ENCODE measurements around the gene KNDC1. TPM values are rescaled to one million over a fixed set of nuclear protein-coding genes. Genes with fewer than 3 reads are reported as not detected.
"Not testable (repeated sequence)": the region's sequence is repeated elsewhere in the genome, so short reads cannot be mapped to it uniquely, and the experiment has no call there.

KNDC1 gene
- total RNA-seq = under 1 TPM; 0.05 to 0.36 TPM

- no peak for DNase-seq (ENCODE audit: low spot score)
- Mint-ChIP-seq H3K4me1 (ENCODE audit: low read depth in 2 of 2) (no peaks in the 10 kb centered on the region), H3K36me3 (no peaks in the 10 kb centered on the region), H3K4me3 (peak within 1 kb of the TSS; percentile 48), H3K27me3 (peaks cover 0 to 6% of the 10 kb centered on the region in 2 donors), H3K27ac (no peak within 1 kb of the TSS), H3K9me3 (no peaks in the 10 kb centered on the region)
- ATAC-seq = peak; percentile 76 to 78
Measured at GRCh38 chr10:133159950-133160825, at the start of gene KNDC1. Gene KNDC1 (plus strand): TSS chr10:133160219. CDS start chr10:133160468, 249 bp downstream.

GRCh38 chr10:133110609-133111275, 49.3 kb upstream of the KNDC1 start:
- DNase-seq (ENCODE audit: low spot score) (no peak), ATAC-seq (no peak)
- H3K36me3 Mint-ChIP-seq = peaks cover 12% of the 10 kb centered on the region
- H3K27me3 Mint-ChIP-seq = peaks cover 0 to 5% of the 10 kb centered on the region in 2 donors
- H3K4me1 Mint-ChIP-seq (ENCODE audit: low read depth in 2 of 2) = peaks cover 0 to 7% of the 10 kb centered on the region in 2 donors
- no peak overlapping the region for H3K4me3 Mint-ChIP-seq
- peaks cover 10% of the 10 kb centered on the region for H3K9me3 Mint-ChIP-seq
- no peak overlapping the region for H3K27ac Mint-ChIP-seq

GRCh38 chr10:133111640-133112039, 48.4 kb upstream of the KNDC1 start:
- not testable (repeated sequence) for H3K4me3 Mint-ChIP-seq; H3K4me1 Mint-ChIP-seq (ENCODE audit: low read depth in 2 of 2); H3K27me3 Mint-ChIP-seq; DNase-seq (ENCODE audit: low spot score); ATAC-seq; H3K27ac Mint-ChIP-seq
- H3K9me3 Mint-ChIP-seq = peaks cover 10% of the 10 kb centered on the region
- peaks cover 12% of the 10 kb centered on the region for H3K36me3 Mint-ChIP-seq

- Mint-ChIP-seq H3K27me3 (peaks cover 0 to 5% of the 10 kb centered on the region in 2 donors), H3K36me3 (no peaks in the 10 kb centered on the region)
Measured at GRCh38 chr10:133113146-133113830, 46.7 kb upstream of the KNDC1 start.

GRCh38 chr10:133113847-133114246, 46.2 kb upstream of the KNDC1 start:
- no peak overlapping the region for H3K27ac Mint-ChIP-seq
- H3K4me1 Mint-ChIP-seq (ENCODE audit: low read depth in 2 of 2) = peaks cover 3 to 7% of the 10 kb centered on the region in 2 donors
- H3K27me3 Mint-ChIP-seq = peaks cover 0 to 5% of the 10 kb centered on the region in 2 donors
- no peaks in the 10 kb centered on the region for H3K36me3 Mint-ChIP-seq
- no peaks in the 10 kb centered on the region for H3K9me3 Mint-ChIP-seq
- ATAC-seq (no peak), DNase-seq (ENCODE audit: low spot score) (no peak)
- H3K4me3 Mint-ChIP-seq = no peak overlapping the region

More at GRCh38 chr10:133113146-133113830, 46.7 kb upstream of the KNDC1 start:
- H3K4me1 Mint-ChIP-seq (ENCODE audit: low read depth in 2 of 2) = peaks cover 0 to 7% of the 10 kb centered on the region in 2 donors
- ATAC-seq = no peak
- no peak overlapping the region for H3K27ac Mint-ChIP-seq
- H3K9me3 Mint-ChIP-seq = no peaks in the 10 kb centered on the region
- DNase-seq (ENCODE audit: low spot score) = no peak
- H3K4me3 Mint-ChIP-seq = no peak overlapping the region

GRCh38 chr10:133114251-133114650, 45.8 kb upstream of the KNDC1 start:
- peaks cover 5 to 7% of the 10 kb centered on the region in 2 donors for H3K4me1 Mint-ChIP-seq (ENCODE audit: low read depth in 2 of 2)
- no peak overlapping the region for H3K4me3 Mint-ChIP-seq
- H3K36me3 Mint-ChIP-seq = no peaks in the 10 kb centered on the region
- H3K9me3 Mint-ChIP-seq = no peaks in the 10 kb centered on the region
- H3K27me3 Mint-ChIP-seq = peaks cover 0 to 5% of the 10 kb centered on the region in 2 donors
- DNase-seq (ENCODE audit: low spot score) (no peak), ATAC-seq (no peak)
- H3K27ac Mint-ChIP-seq = no peak overlapping the region

GRCh38 chr10:133114726-133115452, 45.1 kb upstream of the KNDC1 start:
- ATAC-seq (no peak), DNase-seq (ENCODE audit: low spot score) (no peak)
- Mint-ChIP-seq H3K27me3 (peaks cover 0 to 2% of the 10 kb centered on the region in 2 donors), H3K4me3 (no peak overlapping the region), H3K4me1 (ENCODE audit: low read depth in 2 of 2) (peaks cover 5 to 7% of the 10 kb centered on the region in 2 donors), H3K36me3 (no peaks in the 10 kb centered on the region), H3K27ac (no peak overlapping the region), H3K9me3 (no peaks in the 10 kb centered on the region)

- peaks cover 4 to 5% of the 10 kb centered on the region in 2 donors for H3K4me1 Mint-ChIP-seq (ENCODE audit: low read depth in 2 of 2)
- H3K27me3 Mint-ChIP-seq = no peaks in the 10 kb centered on the region
- H3K36me3 Mint-ChIP-seq = no peaks in the 10 kb centered on the region
- DNase-seq (ENCODE audit: low spot score) = no peak
- H3K9me3 Mint-ChIP-seq = no peaks in the 10 kb centered on the region
- no peak overlapping the region for H3K27ac Mint-ChIP-seq
- no peak overlapping the region for H3K4me3 Mint-ChIP-seq
- peak in 1 of 2 donors; percentile 26 for ATAC-seq
Measured at GRCh38 chr10:133115453-133115842, 44.6 kb upstream of the KNDC1 start.

GRCh38 chr10:133115976-133116375, 44.0 kb upstream of the KNDC1 start:
- Mint-ChIP-seq H3K27ac (no peak overlapping the region), H3K27me3 (no peaks in the 10 kb centered on the region), H3K4me1 (ENCODE audit: low read depth in 2 of 2) (peaks cover 0 to 5% of the 10 kb centered on the region in 2 donors), H3K4me3 (no peak overlapping the region), H3K9me3 (no peaks in the 10 kb centered on the region), H3K36me3 (no peaks in the 10 kb centered on the region)
- no peak for DNase-seq (ENCODE audit: low spot score)
- no peak for ATAC-seq

GRCh38 chr10:133116455-133116854, 43.6 kb upstream of the KNDC1 start:
- DNase-seq (ENCODE audit: low spot score) (no peak), ATAC-seq (no peak)
- H3K4me3 Mint-ChIP-seq = no peak overlapping the region
- no peaks in the 10 kb centered on the region for H3K27me3 Mint-ChIP-seq
- no peaks in the 10 kb centered on the region for H3K9me3 Mint-ChIP-seq
- peaks cover 0 to 5% of the 10 kb centered on the region in 2 donors for H3K4me1 Mint-ChIP-seq (ENCODE audit: low read depth in 2 of 2)
- no peak overlapping the region for H3K27ac Mint-ChIP-seq
- H3K36me3 Mint-ChIP-seq = no peaks in the 10 kb centered on the region

GRCh38 chr10:133117036-133117687, 42.9 kb upstream of the KNDC1 start:
- Mint-ChIP-seq H3K36me3 (no peaks in the 10 kb centered on the region), H3K4me3 (no peak overlapping the region), H3K27ac (no peak overlapping the region), H3K27me3 (no peaks in the 10 kb centered on the region), H3K9me3 (no peaks in the 10 kb centered on the region), H3K4me1 (ENCODE audit: low read depth in 2 of 2) (peaks cover 0 to 5% of the 10 kb centered on the region in 2 donors)
- ATAC-seq (peak; percentile 18 to 41), DNase-seq (ENCODE audit: low spot score) (no peak)

GRCh38 chr10:133117688-133118071, 42.3 kb upstream of the KNDC1 start:
- Mint-ChIP-seq H3K27me3 (peaks cover 0 to under 1% of the 10 kb centered on the region in 2 donors), H3K9me3 (no peaks in the 10 kb centered on the region), H3K4me1 (ENCODE audit: low read depth in 2 of 2) (peaks cover 1 to 6% of the 10 kb centered on the region in 2 donors), H3K4me3 (no peak overlapping the region), H3K36me3 (no peaks in the 10 kb centered on the region), H3K27ac (no peak overlapping the region)
- DNase-seq (ENCODE audit: low spot score) (no peak), ATAC-seq (no peak)

- DNase-seq (ENCODE audit: low spot score) = no peak
- Mint-ChIP-seq H3K27me3 (peaks cover 6 to 12% of the 10 kb centered on the region in 2 donors), H3K9me3 (no peaks in the 10 kb centered on the region), H3K4me3 (no peak overlapping the region), H3K36me3 (no peaks in the 10 kb centered on the region), H3K27ac (no peak overlapping the region), H3K4me1 (ENCODE audit: low read depth in 2 of 2) (peaks cover 12 to 13% of the 10 kb centered on the region in 2 donors)
- no peak for ATAC-seq
Measured at GRCh38 chr10:133121479-133121878, 38.5 kb upstream of the KNDC1 start.
